Activated CD4-positive, alpha-beta T cell treated with anti-CD3 and anti-CD28 coated beads, Interleukin-10, Interleukin-2, amounts not matched to agents 100 ng/mL and 50 ng/mL, durations not matched to agents 16 hours and 8 hours (primary cell): ENCODE measurements around the gene ZNF236.
"Not testable (repeated sequence)": the region's sequence is repeated elsewhere in the genome, so short reads cannot be mapped to it uniquely, and the experiment has no call there.

Source experiments
- DNase-seq: peaks from one replicate; pipeline ENCODE4 v3.0.0-alpha.2; 2020

ZNF236 gene

DNA sequence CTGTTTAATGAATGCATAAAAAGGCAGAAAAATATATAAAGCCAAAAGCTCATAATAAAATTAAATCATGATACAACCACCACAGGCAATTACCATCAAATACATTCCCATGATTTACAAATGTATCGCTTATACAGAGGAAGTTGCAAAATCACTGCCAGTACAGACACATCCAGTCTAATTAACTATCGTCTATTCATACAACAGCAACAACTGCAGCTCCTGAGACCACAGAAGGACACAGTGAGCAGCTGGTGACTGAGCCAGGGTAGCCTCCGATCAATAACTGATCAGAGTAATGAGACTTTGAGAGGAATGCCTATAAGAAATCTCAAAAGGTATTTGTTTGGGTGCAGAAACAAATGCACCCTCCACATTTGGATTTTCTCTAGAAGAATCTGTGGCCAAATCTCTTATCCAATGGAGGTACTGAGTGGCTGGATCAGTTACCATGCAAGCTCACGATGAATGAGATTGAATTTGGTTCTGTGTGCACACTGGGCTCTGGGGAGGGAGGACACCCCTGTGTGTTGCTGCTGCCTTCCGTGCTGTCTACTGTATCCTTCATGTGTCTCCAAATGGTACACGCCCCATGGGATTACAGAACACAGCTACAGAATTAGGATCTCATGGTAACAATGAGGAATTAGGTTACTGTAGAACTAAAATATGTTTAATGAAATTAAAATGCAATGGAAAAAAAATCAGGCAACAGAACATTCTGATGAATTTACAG, 190.6 kb downstream of the ZNF236 start:
- DNase-seq = no peak

- DNase-seq = no peak
Measured at GRCh38 chr18:77013811-77014521, 191.6 kb downstream of the ZNF236 start.

- DNase-seq = no peak
Measured at GRCh38 chr18:77014538-77014937, 192.2 kb downstream of the ZNF236 start.

DNA sequence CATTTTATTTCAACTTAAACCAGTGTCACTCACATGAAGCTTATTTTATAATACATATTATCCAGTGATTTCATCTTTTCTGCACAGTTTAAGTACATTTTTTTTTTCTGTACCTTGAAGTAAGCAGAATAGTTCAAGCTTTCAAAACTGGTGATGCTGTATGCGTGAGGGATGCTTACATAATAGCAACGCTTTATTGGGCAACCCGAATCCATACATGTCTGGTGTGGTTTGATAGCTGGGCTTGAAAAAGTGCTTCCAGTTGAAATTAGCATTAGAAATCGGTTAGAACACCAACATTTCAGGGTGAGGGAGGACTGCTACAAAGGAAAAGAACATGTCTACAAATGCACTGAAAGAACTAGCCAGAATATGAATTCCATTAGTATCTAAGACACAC, 192.8 kb downstream of the ZNF236 start:
- DNase-seq = no peak

DNA sequence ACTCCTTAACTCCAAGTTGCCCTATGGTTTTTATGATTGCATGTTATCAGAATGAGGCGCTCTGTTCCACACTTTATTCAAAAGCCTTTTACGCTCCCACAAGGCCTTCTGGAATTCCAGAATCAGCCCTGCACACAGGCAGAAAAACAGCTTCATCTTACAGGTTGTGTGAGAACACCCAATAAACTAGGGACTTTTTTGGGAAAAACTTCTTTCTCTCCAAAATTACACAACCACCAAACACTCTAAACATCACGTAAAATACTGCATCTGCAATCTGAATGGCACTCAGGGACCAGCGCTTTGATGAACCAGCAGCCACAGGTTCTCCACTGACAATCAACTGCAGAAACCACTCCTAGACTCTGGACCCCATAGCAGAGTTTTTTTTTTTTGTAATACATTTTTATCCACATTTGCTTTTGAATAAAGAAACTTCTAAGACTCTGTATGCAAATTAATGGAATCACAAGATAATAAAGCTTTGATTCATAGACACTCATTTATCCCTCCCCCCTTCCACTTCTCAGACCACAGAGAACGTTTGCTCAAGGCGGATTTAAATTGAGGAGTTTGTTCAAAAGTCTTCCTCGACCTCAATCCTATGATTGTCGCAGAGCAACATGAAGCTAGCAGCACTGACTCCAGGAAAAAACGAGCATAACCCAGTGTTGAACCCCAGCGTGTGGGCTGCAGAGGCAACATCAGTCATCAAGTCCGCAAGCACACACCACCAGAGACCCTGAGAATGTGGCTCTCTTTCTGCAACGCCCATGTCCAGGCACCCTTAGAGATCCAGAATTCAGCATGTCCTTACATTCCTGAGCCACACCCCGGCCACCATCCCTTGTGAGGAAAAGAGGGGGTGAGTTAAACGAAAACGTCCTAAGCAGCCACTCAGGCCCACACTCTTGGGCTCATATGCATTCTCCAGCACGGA, 193.7 kb downstream of the ZNF236 start:
- DNase-seq = no peak

GRCh38 chr18:77016936-77017335, 194.6 kb downstream of the ZNF236 start:
- DNase-seq = no peak

DNA sequence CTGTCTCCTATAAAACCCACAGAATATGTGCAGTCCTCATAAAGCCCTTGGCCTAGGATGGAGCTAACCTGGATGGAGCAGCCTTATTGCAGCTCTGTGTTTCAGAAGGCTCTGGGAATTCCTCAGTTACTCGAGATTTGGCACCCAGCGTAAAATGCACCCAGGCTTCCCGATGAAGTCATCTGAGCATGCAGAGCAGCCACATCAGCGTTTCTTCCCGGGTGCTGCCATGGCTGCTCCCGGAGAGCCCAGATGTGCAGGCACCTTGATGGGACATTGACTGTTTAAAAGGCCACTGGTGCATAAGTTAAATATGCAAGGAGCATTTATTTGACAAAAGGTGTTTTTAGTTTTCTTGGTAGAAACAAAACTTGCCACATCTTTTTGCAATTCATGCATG, 195.0 kb downstream of the ZNF236 start:
- DNase-seq = no peak

- not testable (repeated sequence) for DNase-seq
Measured at GRCh38 chr18:77018650-77019049, 196.3 kb downstream of the ZNF236 start.

- DNase-seq = no peak
Measured at GRCh38 chr18:77019641-77020040, 197.3 kb downstream of the ZNF236 start.
